Skin of body (tissue), 2 donors: Measurements from ENCODE around the gene KIAA1210. TPM values are rescaled to one million over a fixed set of nuclear protein-coding genes. Genes with fewer than 3 reads are reported as not detected.

Experiments used
- DNase-seq: peaks from one replicate; lab custom pipeline; 2025; lab: John Stamatoyannopoulos, UW
- total RNA-seq: library from RNA; depleted of rRNA; stranded (reverse); fragments of >200 nt; gene quantifications from one replicate; pipeline ENCODE4 v1.2.3, GENCODE V29; 2014

The KIAA1210 gene
- total RNA-seq = 0.10 TPM

DNA sequence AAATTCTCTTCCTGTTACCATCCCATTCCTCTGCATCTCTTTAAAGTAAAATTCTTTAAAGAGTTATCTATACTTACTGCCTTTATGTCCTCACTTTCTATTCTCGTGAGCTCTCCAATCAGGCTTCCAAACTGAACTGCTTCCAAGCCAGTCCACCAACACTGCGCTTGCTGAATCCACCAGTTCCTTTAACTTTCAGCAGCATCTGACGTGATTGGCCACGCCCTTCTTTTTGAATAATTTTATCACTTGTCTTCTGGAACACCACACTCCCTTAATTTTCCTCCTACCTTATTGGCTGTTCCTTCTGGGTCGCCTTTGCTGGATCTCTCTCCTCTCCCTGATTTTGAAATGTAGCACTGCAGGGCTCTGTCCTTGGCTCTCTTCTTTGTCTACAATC lies at the start of gene KIAA1210:
KIAA1210 (minus strand) TSS at position 163 of the 400 bp plus-strand sequence. CDS start 4,170 bp downstream, outside the sequence.
- DNase-seq = no peak

DNA sequence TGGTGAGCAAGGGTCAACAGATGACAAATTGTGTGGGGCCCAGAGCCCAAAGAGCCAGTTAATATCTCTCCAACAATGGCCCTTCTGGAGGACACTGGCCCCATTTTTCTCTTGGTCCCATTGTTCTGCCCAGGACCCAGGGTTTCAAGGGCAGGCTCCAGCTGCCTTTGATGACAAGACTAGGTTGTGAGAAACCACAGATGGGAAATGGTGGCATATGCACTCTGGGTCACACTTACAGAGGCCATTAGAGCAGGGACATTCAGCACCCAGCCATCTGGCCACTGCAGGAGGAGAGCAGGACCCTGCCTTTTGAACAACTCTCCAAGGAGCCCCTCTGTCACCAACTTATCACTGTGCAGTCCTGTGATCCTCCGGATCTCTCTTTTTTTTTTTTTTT lies 49.7 kb upstream of the KIAA1210 start:
- no peak for DNase-seq

DNA sequence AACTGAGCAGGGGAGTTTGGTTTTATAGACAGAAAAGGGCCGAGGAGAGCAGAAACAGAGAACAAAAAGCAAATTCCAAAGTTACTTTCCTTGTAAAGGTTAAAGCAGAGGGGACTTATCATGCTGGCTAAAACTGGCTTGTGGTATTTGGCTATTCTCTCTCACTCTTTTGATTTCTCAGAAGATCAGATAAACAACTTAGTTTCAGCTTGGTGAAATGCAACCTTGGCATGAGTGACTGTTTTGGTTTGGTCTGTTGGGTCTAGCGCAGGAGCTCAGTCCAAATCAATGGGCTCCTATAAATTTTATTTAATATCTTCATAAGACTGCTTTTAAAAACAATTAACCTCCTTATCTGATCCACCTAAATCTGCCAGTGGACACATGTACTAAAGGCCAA lies 47.3 kb upstream of the KIAA1210 start:
- no peak for DNase-seq

DNA sequence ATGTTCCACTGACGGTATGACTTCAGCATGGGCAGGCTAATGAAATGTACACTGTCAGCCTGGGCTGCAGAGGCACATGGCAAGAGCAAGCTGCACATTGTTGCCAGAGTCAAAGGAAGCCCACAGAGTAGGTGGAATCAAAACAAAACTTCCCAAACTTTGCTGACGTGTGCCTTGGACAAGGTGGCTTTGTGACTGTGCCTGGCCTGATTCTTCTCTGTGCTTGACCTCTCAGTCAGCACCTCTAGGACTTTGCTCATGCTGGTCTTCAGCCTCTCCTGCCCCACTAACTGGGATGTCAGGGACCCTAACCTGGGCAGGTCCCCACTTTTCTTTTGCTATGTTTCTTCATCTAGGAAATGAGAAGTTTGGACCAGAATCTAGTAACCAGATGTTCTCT lies 40.5 kb upstream of the KIAA1210 start:
- no peak for DNase-seq

DNA sequence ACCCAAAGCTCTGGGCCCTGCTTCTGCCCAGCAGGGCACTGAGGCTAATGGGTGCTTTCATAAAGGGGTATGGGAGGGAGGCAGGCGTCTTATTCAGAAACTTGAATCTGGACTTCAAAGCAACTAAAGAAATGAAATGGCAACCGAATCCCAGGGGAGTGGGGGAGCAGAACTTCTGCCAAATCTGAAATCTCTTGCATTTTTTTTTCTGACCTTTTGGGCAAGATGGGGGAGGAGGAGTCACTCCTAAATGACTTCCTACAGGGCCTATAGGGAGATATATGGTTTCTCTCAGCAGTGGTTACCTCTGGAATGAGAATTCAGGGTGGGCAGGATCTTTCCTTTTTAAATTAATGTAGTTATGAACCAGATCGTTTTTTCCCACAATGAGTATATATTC lies 30.6 kb upstream of the KIAA1210 start:
- no peak for DNase-seq

DNA sequence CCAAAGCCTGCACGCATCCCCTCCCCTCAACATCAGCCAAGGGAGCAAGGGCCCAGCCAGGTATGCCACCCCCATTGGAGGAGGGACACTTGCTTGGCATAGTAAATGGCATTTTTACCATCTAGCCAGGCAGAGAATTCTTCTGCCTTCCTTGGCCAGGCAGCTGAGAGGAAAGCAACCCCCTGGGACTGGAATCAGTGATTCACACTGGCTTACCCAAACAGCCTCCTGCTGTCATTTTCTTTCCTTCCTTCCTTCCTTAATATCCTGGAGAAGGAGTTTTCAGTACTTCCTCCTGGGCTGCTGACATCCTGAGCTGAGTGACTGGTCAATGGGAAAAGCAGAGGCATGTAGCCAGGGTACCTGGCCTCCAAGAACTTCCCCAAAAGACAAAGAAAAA lies 28.6 kb upstream of the KIAA1210 start:
- no peak for DNase-seq

DNA sequence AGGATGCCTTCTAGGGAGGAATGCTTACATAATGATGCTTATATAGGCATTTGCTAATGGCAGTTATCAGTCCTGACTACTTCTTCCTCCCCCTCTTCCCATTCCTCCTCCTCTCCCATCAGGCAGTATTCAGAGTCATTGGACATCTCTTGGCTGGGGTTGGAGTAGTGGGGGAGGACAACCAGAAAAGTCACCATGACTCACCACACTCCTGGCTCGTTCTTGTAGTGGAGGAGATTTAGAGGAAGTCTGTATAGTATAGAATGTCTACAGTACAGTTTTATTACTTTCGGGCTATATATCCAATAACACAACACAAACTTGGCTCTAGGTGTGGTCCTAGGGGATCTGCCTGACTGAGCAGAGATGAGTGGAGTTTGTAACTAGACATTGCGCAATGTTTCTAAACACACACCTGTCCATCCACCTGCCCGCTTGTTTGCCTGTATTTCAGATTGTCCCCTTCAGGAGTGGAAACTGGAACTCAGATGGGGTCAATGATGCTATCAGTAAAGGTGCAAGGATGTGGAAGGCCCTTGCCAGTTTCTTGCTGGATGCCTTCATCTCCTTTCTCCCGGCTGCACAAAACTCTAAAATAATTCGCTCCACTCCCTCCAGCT lies 27.9 kb upstream of the KIAA1210 start:
- no peak for DNase-seq

DNA sequence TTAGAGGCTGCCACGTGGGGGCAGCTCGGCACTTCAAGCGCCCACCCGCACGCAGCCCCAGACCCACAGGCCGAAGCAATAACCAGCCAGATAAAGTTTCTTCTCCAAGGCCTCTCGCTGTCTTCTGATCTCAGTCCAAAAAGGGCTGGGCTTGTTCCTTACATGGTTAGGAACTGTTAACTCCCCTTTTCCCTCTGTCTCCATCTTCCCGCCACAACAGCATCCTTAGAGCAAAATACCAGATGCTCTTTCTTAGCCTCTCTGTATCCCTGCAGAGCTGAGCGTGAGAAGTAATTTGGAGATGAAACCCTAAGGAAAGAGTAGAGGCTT lies 23.4 kb upstream of the KIAA1210 start:
- DNase-seq = peak; percentile 2

DNA sequence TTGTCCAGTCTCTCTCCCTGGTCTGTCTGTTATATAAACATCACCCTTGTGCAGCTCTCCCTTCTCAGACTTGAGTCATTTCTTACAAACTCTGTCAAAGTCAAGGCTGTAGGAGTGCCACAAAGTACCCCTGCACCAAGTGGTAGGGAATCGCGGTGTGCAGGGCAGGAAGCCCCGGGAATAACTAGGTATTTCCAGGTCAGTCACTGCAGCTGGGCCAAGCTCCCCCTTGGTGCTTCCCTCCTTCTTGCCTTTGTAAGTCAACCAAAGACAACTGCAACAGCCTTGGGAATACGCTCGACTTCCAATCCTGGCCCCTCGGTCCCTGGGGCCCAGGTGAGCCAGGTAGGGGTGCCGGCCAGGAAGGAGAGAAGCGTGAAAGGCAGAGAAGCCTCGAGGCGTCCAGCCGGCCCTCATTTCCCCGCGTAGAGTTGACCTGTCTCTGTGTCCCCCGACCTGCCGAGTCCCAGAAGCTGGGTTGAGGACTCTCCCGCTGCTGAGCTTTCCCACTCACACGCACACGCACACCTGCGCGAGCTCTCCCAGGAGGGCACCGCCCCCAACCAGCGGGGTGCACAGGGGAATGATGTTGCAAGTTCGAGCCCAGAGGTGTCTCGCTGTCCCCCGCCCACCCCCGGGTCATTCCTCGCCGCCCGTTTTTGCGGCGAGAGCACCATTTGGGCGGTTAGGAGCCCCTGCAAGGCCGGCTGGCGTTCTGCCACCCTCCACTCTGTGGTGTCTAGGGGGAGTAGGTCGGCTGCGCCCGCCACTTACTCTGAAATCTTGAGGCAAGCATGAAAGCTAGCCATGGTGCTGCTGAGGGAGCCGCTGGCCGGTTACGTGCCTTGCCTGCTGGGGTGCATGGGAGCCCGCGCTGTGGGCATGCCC lies 22.8 kb upstream of the KIAA1210 start:
- DNase-seq = no peak

DNA sequence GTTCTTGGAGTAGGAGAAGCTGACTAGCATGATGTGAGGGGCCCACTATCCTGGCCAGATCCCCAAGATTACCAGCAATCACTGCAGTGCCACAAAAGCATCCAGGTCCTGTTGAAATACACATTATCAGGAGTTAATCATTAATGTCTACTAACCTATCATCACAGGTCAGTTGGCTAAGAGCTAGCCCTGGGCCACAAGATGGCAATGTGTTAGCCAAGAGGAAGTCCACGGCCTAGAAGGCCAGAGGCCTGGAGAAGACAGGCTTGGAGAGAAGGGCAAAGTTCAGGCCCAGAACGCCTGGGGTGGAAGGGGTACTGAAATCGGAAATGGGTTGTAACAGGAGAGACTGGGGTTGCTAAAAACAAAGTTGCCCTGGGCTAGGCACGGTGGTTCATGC lies 19.9 kb upstream of the KIAA1210 start:
- no peak for DNase-seq

DNA sequence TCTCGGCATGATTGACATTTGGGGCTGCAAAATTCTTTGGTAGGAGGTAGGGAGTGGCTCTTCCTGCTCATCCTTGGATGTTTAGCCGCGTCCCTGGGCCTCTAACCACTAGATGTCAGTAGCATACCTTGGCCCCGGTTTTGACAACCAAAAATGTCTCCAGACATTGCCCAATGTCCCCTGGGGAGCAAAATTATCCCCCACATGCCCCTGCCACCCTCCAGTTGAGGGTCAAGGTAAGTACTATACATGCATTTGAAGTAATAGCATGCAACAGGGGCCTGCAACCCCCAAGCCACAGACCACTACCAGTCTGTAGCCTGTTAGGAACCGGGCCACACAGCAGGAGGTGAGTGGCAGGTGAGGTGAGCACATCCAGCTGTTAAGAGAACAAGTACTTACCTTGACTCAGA lies 17.6 kb upstream of the KIAA1210 start:
- no peak for DNase-seq

DNA sequence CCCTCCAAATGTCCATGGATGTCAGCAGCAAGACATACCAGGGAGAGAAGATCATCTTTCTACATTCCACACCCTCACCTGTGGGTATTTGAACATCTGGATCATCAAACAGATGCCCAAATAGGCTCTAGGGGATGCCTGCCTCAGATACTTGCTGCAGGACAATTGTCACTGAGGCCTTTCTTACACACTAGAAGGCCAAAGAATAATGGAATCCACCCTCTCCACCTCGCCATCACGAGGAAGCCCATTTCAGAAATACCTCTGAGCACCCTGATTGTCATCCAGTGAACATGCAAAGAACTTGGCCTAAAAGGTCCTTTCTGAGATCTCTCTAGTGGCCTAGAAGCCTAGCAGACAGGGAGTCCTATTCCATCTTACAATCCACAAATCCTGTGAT lies 6.9 kb upstream of the KIAA1210 start:
- no peak for DNase-seq

DNA sequence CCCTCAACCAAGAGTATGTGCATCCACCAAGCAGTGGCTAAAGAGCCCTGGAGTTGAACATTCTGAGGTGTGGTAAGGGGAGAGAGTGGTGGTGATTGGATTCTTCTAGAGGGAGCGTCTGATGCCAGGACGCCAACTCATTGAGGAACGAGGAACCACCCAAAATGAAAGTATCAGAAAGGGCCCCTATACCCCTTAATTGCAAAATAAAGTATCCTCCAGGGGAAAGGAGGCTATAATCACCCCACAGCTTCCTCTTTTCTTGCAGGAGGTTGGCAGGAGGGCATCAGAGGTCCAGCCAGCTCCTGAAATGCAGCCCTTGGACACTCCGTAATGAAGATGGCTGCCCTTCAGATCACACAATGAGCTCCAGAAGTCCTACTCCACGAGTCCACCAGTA lies 5.3 kb upstream of the KIAA1210 start:
- DNase-seq = no peak

DNA sequence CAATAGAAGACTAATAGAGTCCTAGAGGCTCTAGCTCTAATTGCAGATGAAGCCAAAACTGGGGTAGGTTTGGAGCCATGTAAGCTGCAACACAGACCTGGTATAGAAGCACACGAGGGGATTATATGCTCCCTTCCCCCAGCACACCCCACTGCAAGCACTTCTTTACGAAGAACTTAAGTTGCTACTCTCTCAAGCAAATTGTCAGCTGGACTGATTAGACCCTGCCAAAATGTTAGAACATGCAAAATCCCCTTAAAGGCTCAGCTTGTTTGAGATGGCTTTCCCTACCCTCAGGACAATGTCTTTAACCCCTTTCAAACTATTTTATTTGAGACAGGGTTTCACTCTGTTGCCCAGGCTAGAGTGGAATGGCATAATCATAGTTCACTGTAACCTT lies 4.7 kb upstream of the KIAA1210 start:
- DNase-seq = no peak

DNA sequence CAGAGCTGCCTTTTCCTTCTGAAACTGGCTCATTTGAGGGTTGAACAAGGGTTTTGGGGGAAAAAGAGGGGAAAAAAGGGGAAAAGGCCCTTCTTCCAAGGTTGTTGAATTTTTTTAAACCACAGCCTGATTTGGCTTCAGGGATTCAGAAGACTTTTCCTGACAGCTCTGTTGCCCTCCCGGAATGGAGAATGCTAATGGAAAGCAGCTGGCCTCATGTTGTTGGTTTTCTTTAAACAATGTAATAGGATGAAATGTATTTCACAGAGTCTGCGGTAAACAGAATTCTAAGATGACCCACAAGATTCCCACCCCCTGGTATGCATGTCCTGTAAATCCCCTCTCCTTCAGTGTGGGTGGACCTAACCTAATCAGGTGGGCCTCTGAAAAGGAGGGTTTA lies 3.3 kb upstream of the KIAA1210 start:
- peak; percentile 13 for DNase-seq

DNA sequence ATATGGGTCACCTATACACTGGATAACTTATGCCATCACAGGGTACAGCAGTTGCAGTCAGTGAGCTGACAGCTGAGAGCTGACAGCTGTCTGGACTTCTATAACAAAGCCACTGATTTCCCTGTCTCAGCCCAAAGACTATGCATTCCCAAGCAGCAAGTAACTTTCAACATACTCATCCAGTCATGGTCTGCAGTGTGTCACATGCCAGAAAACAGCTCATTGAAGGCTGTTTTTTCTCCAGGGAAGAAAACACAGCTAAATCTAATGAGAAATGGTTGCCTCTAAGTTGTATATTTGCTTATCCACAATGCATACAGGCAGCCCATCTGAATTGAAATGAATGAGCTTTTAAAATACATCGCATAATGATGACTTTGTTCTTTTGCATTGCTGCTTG lies 6.3 kb downstream of the KIAA1210 start:
- peak; percentile 9 for DNase-seq

DNA sequence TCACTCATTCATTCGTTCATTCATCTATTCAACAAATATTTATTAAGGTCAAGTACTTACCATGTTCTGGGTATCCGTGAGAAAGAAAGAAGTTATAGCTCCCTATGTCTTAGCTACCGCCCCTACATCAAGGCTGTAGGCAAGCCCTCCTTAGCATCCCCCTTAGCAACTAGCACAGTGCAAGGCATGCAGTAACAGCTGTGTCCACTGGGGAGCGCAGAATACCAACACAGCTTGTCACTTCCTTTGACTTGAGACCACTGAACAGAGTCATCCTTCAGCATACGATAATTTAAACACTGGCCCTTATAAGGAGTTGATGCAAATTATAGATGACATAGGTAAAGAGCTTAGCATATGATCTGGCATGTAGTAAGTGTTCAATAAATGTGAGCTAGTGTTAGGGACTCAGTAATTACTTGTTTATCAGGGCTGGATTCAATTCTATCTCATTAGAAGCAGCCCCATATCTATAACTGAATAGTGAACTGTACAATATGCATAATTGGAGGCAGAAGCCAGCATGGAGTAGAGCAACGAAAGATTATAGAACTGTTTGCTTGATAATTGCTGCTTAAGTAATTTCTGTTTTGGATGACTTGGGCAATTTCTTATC lies 8.7 kb downstream of the KIAA1210 start:
- DNase-seq = peak; percentile 47

DNA sequence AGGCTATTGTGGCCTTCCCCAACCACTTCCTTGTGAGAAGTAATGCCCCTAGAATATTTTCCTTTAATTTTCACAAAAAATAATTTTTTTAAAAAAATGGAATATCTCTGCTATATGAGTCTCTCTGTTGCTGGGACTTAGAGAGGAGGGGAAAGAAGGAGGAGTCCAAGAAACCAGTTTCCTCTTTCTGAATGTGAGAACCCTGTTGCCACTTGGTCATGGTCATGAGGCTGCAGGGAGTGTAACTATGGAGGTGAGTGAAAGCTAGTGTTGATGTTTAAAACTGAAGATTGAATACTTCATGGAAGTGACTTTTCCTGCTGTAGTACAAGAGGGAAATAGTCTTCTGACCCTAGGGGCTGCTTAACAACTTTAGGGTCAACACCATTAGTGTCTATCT lies 20.4 kb downstream of the KIAA1210 start:
- no peak for DNase-seq

DNA sequence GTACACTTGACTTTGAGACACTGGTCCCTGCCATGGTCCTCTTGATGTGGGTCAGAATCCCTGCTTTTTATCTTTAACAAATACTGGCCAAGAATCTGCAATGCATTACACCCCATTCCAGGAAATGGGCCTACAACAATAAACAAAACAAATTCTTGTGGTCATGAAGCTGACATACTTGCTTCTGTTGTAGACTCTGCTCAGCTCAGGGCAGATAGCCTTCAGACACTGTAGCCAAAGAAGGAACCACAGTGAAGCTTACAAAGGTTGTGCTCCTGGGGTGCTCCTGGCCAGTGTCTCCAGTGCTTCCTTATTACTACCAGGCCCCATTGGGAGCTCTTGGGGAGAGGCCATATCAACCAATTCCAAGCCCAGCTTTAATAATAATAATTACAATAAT lies 21.8 kb downstream of the KIAA1210 start:
- DNase-seq = no peak

DNA sequence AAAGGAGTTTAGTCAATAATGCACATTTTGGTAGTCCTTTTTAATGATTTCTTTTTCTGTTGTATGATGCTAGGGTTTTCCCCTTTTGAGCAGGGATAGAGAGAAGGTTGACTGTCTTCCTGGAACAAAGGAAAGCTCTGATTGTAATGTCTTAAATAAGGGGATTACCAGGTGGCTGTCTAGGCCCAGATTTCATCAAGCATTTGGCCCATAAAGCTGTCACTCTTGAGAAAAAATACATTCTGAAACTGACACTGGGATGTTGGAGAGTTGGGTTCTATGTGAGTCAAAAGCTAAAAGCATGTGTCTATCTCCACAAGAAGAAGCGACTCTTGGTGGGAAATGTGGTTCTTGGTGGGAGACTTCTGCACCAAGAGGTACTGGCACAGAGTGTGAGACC lies 26.4 kb downstream of the KIAA1210 start:
- no peak for DNase-seq

DNA sequence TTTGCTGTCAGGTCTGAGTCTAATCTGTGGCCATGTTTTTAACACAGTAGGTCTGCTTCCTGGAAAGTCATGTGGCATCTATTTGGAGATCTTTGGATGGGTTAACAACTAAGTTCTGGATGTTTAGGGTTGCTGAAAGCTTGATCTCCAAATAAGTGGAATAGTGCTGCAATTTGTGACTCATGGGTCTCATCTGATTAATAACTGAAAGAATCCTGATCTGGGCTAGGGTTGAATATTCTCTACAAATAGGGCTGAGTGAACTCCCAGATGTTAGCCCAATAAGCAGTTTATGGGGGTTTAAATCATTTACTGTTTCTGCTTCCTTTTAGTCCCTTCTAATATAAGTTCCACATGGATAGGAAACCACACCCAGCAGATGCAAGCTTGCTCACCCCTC lies 31.7 kb downstream of the KIAA1210 start:
- DNase-seq = no peak

DNA sequence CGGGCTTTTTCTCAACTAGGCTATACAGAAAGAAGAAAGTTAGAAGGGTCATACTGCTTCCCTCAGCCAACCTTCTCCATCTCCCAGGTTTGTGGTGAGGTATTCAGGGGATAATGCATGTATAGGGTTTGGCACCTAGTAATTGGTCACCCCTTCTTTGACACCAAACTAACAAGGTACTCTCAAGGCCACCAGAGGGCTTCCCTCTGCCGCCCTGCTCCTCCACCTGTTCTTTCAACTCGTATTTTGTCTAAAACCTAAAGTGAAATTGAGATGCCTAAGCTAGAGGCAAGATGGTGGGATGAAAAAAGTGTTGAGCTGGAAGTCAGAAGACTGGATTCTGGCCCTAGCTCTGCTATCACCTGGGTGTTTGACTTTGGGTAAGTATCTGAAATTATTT lies 32.8 kb downstream of the KIAA1210 start:
- DNase-seq = no peak
